SHP77 (cell line): Measurements from ENCODE around the gene C10orf143.

ENCODE experiments used
- DNase-seq, 2 experiments: peaks; one replicate each; lab custom pipeline; 2025; lab: John Stamatoyannopoulos, UW

The C10orf143 gene

GRCh38 chr10:130053561-130053960 is 57.1 kb downstream of the C10orf143 start:
- DNase-seq: no peak

GRCh38 chr10:130052193-130052592 is 58.4 kb downstream of the C10orf143 start:
- no peak for DNase-seq

GRCh38 chr10:130050721-130051120 is 59.9 kb downstream of the C10orf143 start:
- no peak for DNase-seq

- DNase-seq: no peak
These were observed 60.6 kb downstream of the C10orf143 start for GRCh38 chr10:130049987-130050386.

- no peak for DNase-seq
These were observed 61.4 kb downstream of the C10orf143 start for GRCh38 chr10:130049244-130049643.

- DNase-seq: no peak
These were observed 62.5 kb downstream of the C10orf143 start for GRCh38 chr10:130048081-130048480.

GRCh38 chr10:130047336-130047735 is 63.3 kb downstream of the C10orf143 start:
- DNase-seq: no peak

GRCh38 chr10:130046591-130046990 is 64.0 kb downstream of the C10orf143 start:
- no peak for DNase-seq

- no peak for DNase-seq
These were observed 64.8 kb downstream of the C10orf143 start for GRCh38 chr10:130045801-130046321.

GRCh38 chr10:130045091-130045652 is 65.5 kb downstream of the C10orf143 start:
- DNase-seq: peak in 1 of 2 experiments; percentile 37

GRCh38 chr10:130044067-130045061 is 66.3 kb downstream of the C10orf143 start:
- no peak for DNase-seq

- no peak for DNase-seq
These were observed 67.1 kb downstream of the C10orf143 start for GRCh38 chr10:130043491-130043890.

GRCh38 chr10:130042381-130042780 is 68.2 kb downstream of the C10orf143 start:
- DNase-seq: no peak

GRCh38 chr10:130041451-130042371 is 68.9 kb downstream of the C10orf143 start:
- DNase-seq: no peak

- DNase-seq: no peak
These were observed 69.8 kb downstream of the C10orf143 start for GRCh38 chr10:130040817-130041330.

GRCh38 chr10:130040351-130040750 is 70.3 kb downstream of the C10orf143 start:
- DNase-seq: no peak

- DNase-seq: no peak
These were observed 71.5 kb downstream of the C10orf143 start for GRCh38 chr10:130039141-130039540.

- DNase-seq: no peak
These were observed 72.0 kb downstream of the C10orf143 start for GRCh38 chr10:130038611-130039109.

GRCh38 chr10:130038019-130038555 is 72.5 kb downstream of the C10orf143 start:
- no peak for DNase-seq

GRCh38 chr10:130037169-130037661 is 73.4 kb downstream of the C10orf143 start:
- no peak for DNase-seq
